Body of pancreas (tissue), 4 donors: Measurements from ENCODE around the gene IFI27. TPM values are rescaled to one million over a fixed set of nuclear protein-coding genes. Genes with fewer than 3 reads are reported as not detected.

Experiments
- ATAC-seq: fragments of 150-250 bp; one replicate; pipeline ENCODE4 v1.9.1; 2016
- DNase-seq, 4 donors: peaks; one replicate each; pipeline ENCODE4 v3.0.0-alpha.2; 2019
- H3K27ac ChIP-seq, 4 donors: fragments of 200-600 bp; sonication (generic); 1 replicate in 3 of 4; 2 replicates in 1 of 4; pipeline versions ENCODE4 v1.5.1 to v1.6.1; 2016 to 2019; ENCODE audit warnings: mild to moderate bottlenecking in 1 of 4, mixed read lengths in 1 of 4, moderate library complexity in 1 of 4
- H3K27me3 ChIP-seq, 2 donors: fragments of 200-600 bp; sonication (generic); one replicate each; pipeline ENCODE4 v1.6.0; 2016; ENCODE audit warnings: mild to moderate bottlenecking in 1 of 2
- H3K36me3 ChIP-seq, 2 donors: fragments of 200-600 bp; sonication (generic); replicated peaks in 1 of 2; 2 replicates each; pipeline ENCODE4 v1.5.1; 2016; ENCODE audit warnings: low read depth in 2 of 2; ENCODE audit not compliant: insufficient read depth in 1 of 2
- H3K4me1 ChIP-seq: fragments of 200-600 bp; sonication (generic); one replicate; pipeline ENCODE4 v1.6.0; 2016
- H3K4me3 ChIP-seq, 2 donors: fragments of 200-600 bp; sonication (generic); 1 replicate in 1 of 2; 2 replicates in 1 of 2; pipeline ENCODE4 v1.5.1; 2016 to 2019
- H3K9me3 ChIP-seq, 3 donors: fragments of 200-600 bp; sonication (generic); 1 replicate in 2 of 3; 2 replicates in 1 of 3; pipeline ENCODE4 v1.5.1; 2016
- CTCF ChIP-seq, 7 experiments: fragments of 450-650 bp in 4 of 7; fragments of 200-600 bp in 3 of 7; sonication (generic) in 3 of 7; IDR thresholded peaks; one replicate each; pipeline ENCODE4 v1.5.1; 2016 to 2019; ENCODE audit warnings: antibody characterized with exemption in 7 of 7
- POLR2A ChIP-seq, 3 donors: fragments of 450-650 bp; IDR thresholded peaks; one replicate each; pipeline ENCODE4 v1.6.1; 2016; ENCODE audit warnings: antibody characterized with exemption in 3 of 3, mild to moderate bottlenecking in 2 of 3
- WGBS, 2 donors: methylation state at CpG; one replicate each; pipeline ENCODE4 v1.1.5; 2017; 5-methylcytosine and 5-hydroxymethylcytosine counted together
- intact Hi-C: fragments of 100-400 bp; cut with DNase I; formaldehyde crosslinking; loops from one replicate; pipeline ENCODE4 v1.15.1; 2023
- total RNA-seq, 2 donors: library from RNA; depleted of rRNA; stranded (reverse); fragments of >200 nt; gene quantifications; one replicate each; pipeline ENCODE4 v1.1.0, GENCODE V29; 2016

The IFI27 gene
- total RNA-seq, 2 donors from 2014 or later: 8.8 to 38.6 TPM

- 93 to 94% methylated on average over 4 of the region's 4 CpGs for WGBS, 2 donors
- intact Hi-C loops: no loop called here
- TF ChIP-seq CTCF (IDR thresholded peaks at IDR 0.05) (no peak), POLR2A (IDR thresholded peaks at IDR 0.05) (no peak)
- no peak overlapping the region for H3K27ac ChIP-seq
- no peak overlapping the region for H3K4me3 ChIP-seq
- no peaks in the 10 kb centered on the region for H3K36me3 ChIP-seq
- H3K4me1 ChIP-seq: no peaks in the 10 kb centered on the region
- no peaks in the 10 kb centered on the region for H3K27me3 ChIP-seq
- no peaks in the 10 kb centered on the region for H3K9me3 ChIP-seq
- ATAC-seq (no peak), DNase-seq (no peak)
Observed at GRCh38 chr14:94089479-94089878, 21.1 kb upstream of the IFI27 start.

- 93 to 100% methylated on average over 2 of the region's 2 CpGs for WGBS, 2 donors
- H3K4me3 ChIP-seq: no peak overlapping the region
- H3K36me3 ChIP-seq: no peaks in the 10 kb centered on the region
- no peak for ATAC-seq
- no peak for TF ChIP-seq CTCF (IDR thresholded peaks at IDR 0.05)
- TF ChIP-seq POLR2A (IDR thresholded peaks at IDR 0.05): no peak
- H3K27ac ChIP-seq: no peak overlapping the region
- no peak for DNase-seq
- intact Hi-C loops: no loop called here
- no peaks in the 10 kb centered on the region for H3K27me3 ChIP-seq
- no peaks in the 10 kb centered on the region for H3K9me3 ChIP-seq
- H3K4me1 ChIP-seq: no peaks in the 10 kb centered on the region
Observed at GRCh38 chr14:94093418-94093817, 17.1 kb upstream of the IFI27 start.

GRCh38 chr14:94097091-94097490 is 13.4 kb upstream of the IFI27 start:
- intact Hi-C loops: no loop called here
- H3K9me3 ChIP-seq: no peaks in the 10 kb centered on the region
- WGBS, 2 donors: 91 to 96% methylated on average over 4 of the region's 4 CpGs
- no peak overlapping the region for H3K4me3 ChIP-seq
- no peaks in the 10 kb centered on the region for H3K27me3 ChIP-seq
- no peak for TF ChIP-seq POLR2A (IDR thresholded peaks at IDR 0.05)
- no peak for TF ChIP-seq CTCF (IDR thresholded peaks at IDR 0.05)
- DNase-seq (no peak), ATAC-seq (no peak)
- H3K36me3 ChIP-seq: no peaks in the 10 kb centered on the region
- no peaks in the 10 kb centered on the region for H3K4me1 ChIP-seq
- H3K27ac ChIP-seq: no peak overlapping the region

- no peaks in the 10 kb centered on the region for H3K9me3 ChIP-seq
- TF ChIP-seq CTCF (IDR thresholded peaks at IDR 0.05): no peak
- TF ChIP-seq POLR2A (IDR thresholded peaks at IDR 0.05): no peak
- no peak overlapping the region for H3K27ac ChIP-seq
Observed at GRCh38 chr14:94098326-94098992, 12.1 kb upstream of the IFI27 start.

GRCh38 chr14:94099006-94099405 is 11.5 kb upstream of the IFI27 start:
- Histone ChIP-seq H3K27ac (no peak overlapping the region), H3K36me3 (no peaks in the 10 kb centered on the region), H3K4me1 (no peaks in the 10 kb centered on the region), H3K9me3 (no peaks in the 10 kb centered on the region), H3K27me3 (no peaks in the 10 kb centered on the region), H3K4me3 (no peak overlapping the region)
- TF ChIP-seq POLR2A (IDR thresholded peaks at IDR 0.05) (no peak), CTCF (IDR thresholded peaks at IDR 0.05) (no peak)
- DNase-seq: no peak
- intact Hi-C loops: no loop called here
- 71 to 97% methylated on average over 6 of the region's 6 CpGs for WGBS, 2 donors
- no peak for ATAC-seq

More at GRCh38 chr14:94098326-94098992, 12.1 kb upstream of the IFI27 start:
- no peaks in the 10 kb centered on the region for H3K4me1 ChIP-seq
- WGBS, 2 donors: 62 to 67% methylated on average over 10 of the region's 10 CpGs
- H3K27me3 ChIP-seq: no peaks in the 10 kb centered on the region
- ATAC-seq (no peak), DNase-seq (no peak)
- H3K4me3 ChIP-seq: no peak overlapping the region
- no peaks in the 10 kb centered on the region for H3K36me3 ChIP-seq
- intact Hi-C loops: no loop called here
